HepG2 (cell line): Measurements from ENCODE around the gene YWHAQ. TPM values are rescaled to one million over a fixed set of nuclear protein-coding genes. Genes with fewer than 3 reads are reported as not detected.

Experiments used
- EP300 ChIP-seq, 3 experiments: sonication (generic) in 1 of 3; formaldehyde crosslinking in 1 of 3; IDR thresholded peaks; 2 replicates each; pipeline versions ENCODE4 v1.5.1 to v1.6.1; 2011 to 2020; ENCODE audit warnings: low read depth in 2 of 3, low read length in 2 of 3, borderline replicate concordance in 1 of 3, improper control_type of control experiment in 1 of 3, mild to moderate bottlenecking in 1 of 3, missing genetic modification reagents in 1 of 3, moderate library complexity in 1 of 3
- GABPA ChIP-seq, 2 experiments: IDR thresholded peaks; 2 replicates each; pipeline ENCODE4 v1.6.1; 2011 to 2016; ENCODE audit warnings: low read depth in 2 of 2, low read length in 1 of 2, missing biosample characterization in 1 of 2, missing genetic modification characterization in 1 of 2
- GPBP1L1 ChIP-seq: sonication (generic); formaldehyde crosslinking; IDR thresholded peaks from 2 replicates; pipeline ENCODE4 v1.5.0; 2020; ENCODE audit warnings: mild to moderate bottlenecking, missing genetic modification reagents
- IRF1 ChIP-seq: sonication (generic); formaldehyde crosslinking; IDR thresholded peaks from 2 replicates; pipeline ENCODE4 v1.4.0; 2020; ENCODE audit warnings: low read depth, mild to moderate bottlenecking, missing genetic modification reagents
- KLF6 ChIP-seq: IDR thresholded peaks from 2 replicates; pipeline ENCODE4 v1.8.0; 2016; ENCODE audit warnings: missing biosample characterization, missing genetic modification reagents
- NCOR1 ChIP-seq: fragments of 200-600 bp; sonication (generic); IDR thresholded peaks from 2 replicates; pipeline ENCODE4 v1.7.0; 2017; ENCODE audit warnings: antibody characterized with exemption, low read length, borderline replicate concordance
- RORA ChIP-seq: sonication (generic); formaldehyde crosslinking; IDR thresholded peaks from 2 replicates; pipeline ENCODE4 v1.5.0; 2020; ENCODE audit warnings: mild to moderate bottlenecking, missing genetic modification reagents, moderate library complexity
- SP5 ChIP-seq: IDR thresholded peaks from 2 replicates; pipeline ENCODE4 v1.6.1; 2016; ENCODE audit warnings: low read depth, borderline replicate concordance
- TBL1XR1 ChIP-seq: fragments of 150-350 bp; IDR thresholded peaks from 2 replicates; pipeline ENCODE4 v1.6.1; 2014; ENCODE audit warnings: borderline replicate concordance, low read length; ENCODE audit not compliant: partially characterized antibody
- TCF12 ChIP-seq, 2 experiments: fragments of 450-650 bp in 1 of 2; sonication (generic) in 1 of 2; formaldehyde crosslinking in 1 of 2; IDR thresholded peaks; 2 replicates each; pipeline versions ENCODE4 v1.6.1 to v1.8.0; 2017 to 2022; ENCODE audit warnings: antibody characterized with exemption in 1 of 2, mild to moderate bottlenecking in 1 of 2, missing genetic modification reagents in 1 of 2, moderate library complexity in 1 of 2
- THRA ChIP-seq: sonication (generic); formaldehyde crosslinking; IDR thresholded peaks from 2 replicates; pipeline ENCODE4 v1.4.0; 2020; ENCODE audit warnings: missing genetic modification reagents, borderline replicate concordance
- USF2 ChIP-seq, 2 experiments: sonication (generic) in 1 of 2; formaldehyde crosslinking in 1 of 2; IDR thresholded peaks; 2 replicates each; pipeline versions ENCODE4 v1.5.1 to v1.6.1; 2011 to 2020; ENCODE audit warnings: borderline replicate concordance in 1 of 2, low read depth in 1 of 2, low read length in 1 of 2, mild to moderate bottlenecking in 1 of 2, missing genetic modification reagents in 1 of 2, moderate library complexity in 1 of 2
- ZBTB20 ChIP-seq: sonication (generic); formaldehyde crosslinking; IDR thresholded peaks from 2 replicates; pipeline ENCODE4 v1.8.1; 2023; ENCODE audit warnings: missing genetic modification reagents, low read depth, mild to moderate bottlenecking, borderline replicate concordance
- ZNF558 ChIP-seq: sonication (generic); formaldehyde crosslinking; IDR thresholded peaks from 2 replicates; pipeline ENCODE4 v1.9.0; 2022; ENCODE audit warnings: mild to moderate bottlenecking, missing genetic modification reagents, borderline replicate concordance
- ZNF567 ChIP-seq: sonication (generic); formaldehyde crosslinking; IDR thresholded peaks from 2 replicates; pipeline ENCODE4 v1.8.1; 2023; ENCODE audit warnings: mild to moderate bottlenecking, missing genetic modification reagents, borderline replicate concordance
- polyA plus RNA-seq, 8 experiments: library from polyadenylated mRNA; depleted of rRNA in 3 of 8; stranded (reverse) in 7 of 8; unstranded in 1 of 8; fragments of >200 nt; fragmentation: Illumina TruSeq in 4 of 8; extraction: Trizol in 4 of 8; gene quantifications; 2 replicates each; pipeline versions ENCODE4 v1.2.1 to v1.2.3, GENCODE V29; 2011 to 2016; ENCODE audit warnings: low read depth in 4 of 8, missing spikeins in 1 of 8, mixed read lengths in 1 of 8; ENCODE audit not compliant: insufficient read depth in 1 of 8
- total RNA-seq, 5 experiments: library from RNA; depleted of rRNA; stranded (reverse); fragments of >200 nt; fragmentation: Illumina TruSeq; extraction: Trizol; gene quantifications; 2 replicates each; pipeline ENCODE4 v1.2.3, GENCODE V29; 2016; ENCODE audit warnings: low read depth in 1 of 5
- TF ChIP-seq, protein P1 (sequence below): sonication (generic); formaldehyde crosslinking; conservative IDR thresholded peaks from 2 replicates; pipeline ENCODE4 v1.5.0; 2020; ENCODE audit warnings: missing genetic modification reagents
- TF ChIP-seq, protein P2 (sequence below): sonication (generic); formaldehyde crosslinking; IDR thresholded peaks from 2 replicates; pipeline ENCODE4 v1.4.0; 2020; ENCODE audit warnings: low read depth, mild to moderate bottlenecking, missing genetic modification reagents
- TF ChIP-seq, protein P3 (sequence below): sonication (generic); formaldehyde crosslinking; IDR thresholded peaks from 2 replicates; pipeline ENCODE4 v1.4.0; 2020; ENCODE audit warnings: mild to moderate bottlenecking, missing genetic modification reagents

Gene YWHAQ
- total and polyA plus RNA-seq, 2 of the 13 experiments (the other 11 are each of a cell fraction or from before 2014, with no cell fraction given), result 160 to 304 TPM

GRCh38 chr2:9554921-9555296, 75.9 kb downstream of the YWHAQ start (continued):
- TF ChIP-seq USF2 (IDR thresholded peaks at IDR 0.05; ENCODE audit: low read depth, low read length) (no peak), USF2 (CRISPR knock-in tag; IDR thresholded peaks at IDR 0.05; ENCODE audit: borderline replicate concordance) (0 out of 2 replicates have a peak, but pooled peaks have one; percentile 14), ZNF567 (CRISPR knock-in tag) (no peak), TBL1XR1 (no peak), KLF6 (no peak), TCF12 (IDR thresholded peaks at IDR 0.05) (no peak), TCF12 (CRISPR knock-in tag; IDR thresholded peaks at IDR 0.05) (no peak), RORA (CRISPR knock-in tag) (no peak), ZNF558 (no peak), ZBTB20 (no peak), IRF1 (CRISPR knock-in tag) (no peak), GPBP1L1 (CRISPR knock-in tag) (no peak), THRA (CRISPR knock-in tag) (no peak), EP300 (IDR thresholded peaks at IDR 0.05; ENCODE audit: low read depth in 2 of 2, low read length in 2 of 2) (no peak), EP300 (CRISPR knock-in tag; IDR thresholded peaks at IDR 0.05; ENCODE audit: borderline replicate concordance) (peak; percentile 34; the same call in 1 of the 2 replicates), SP5 (CRISPR knock-in tag) (no peak), NCOR1 (no peak), GABPA (IDR thresholded peaks at IDR 0.05; ENCODE audit: low read depth, low read length) (no peak), GABPA (CRISPR knock-in tag; IDR thresholded peaks at IDR 0.05; ENCODE audit: low read depth) (no peak)
- TF ChIP-seq, protein P1, sequence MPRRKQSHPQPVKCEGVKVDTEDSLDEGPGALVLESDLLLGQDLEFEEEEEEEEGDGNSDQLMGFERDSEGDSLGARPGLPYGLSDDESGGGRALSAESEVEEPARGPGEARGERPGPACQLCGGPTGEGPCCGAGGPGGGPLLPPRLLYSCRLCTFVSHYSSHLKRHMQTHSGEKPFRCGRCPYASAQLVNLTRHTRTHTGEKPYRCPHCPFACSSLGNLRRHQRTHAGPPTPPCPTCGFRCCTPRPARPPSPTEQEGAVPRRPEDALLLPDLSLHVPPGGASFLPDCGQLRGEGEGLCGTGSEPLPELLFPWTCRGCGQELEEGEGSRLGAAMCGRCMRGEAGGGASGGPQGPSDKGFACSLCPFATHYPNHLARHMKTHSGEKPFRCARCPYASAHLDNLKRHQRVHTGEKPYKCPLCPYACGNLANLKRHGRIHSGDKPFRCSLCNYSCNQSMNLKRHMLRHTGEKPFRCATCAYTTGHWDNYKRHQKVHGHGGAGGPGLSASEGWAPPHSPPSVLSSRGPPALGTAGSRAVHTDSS (CRISPR knock-in tag), result no peak
- TF ChIP-seq, protein P2, sequence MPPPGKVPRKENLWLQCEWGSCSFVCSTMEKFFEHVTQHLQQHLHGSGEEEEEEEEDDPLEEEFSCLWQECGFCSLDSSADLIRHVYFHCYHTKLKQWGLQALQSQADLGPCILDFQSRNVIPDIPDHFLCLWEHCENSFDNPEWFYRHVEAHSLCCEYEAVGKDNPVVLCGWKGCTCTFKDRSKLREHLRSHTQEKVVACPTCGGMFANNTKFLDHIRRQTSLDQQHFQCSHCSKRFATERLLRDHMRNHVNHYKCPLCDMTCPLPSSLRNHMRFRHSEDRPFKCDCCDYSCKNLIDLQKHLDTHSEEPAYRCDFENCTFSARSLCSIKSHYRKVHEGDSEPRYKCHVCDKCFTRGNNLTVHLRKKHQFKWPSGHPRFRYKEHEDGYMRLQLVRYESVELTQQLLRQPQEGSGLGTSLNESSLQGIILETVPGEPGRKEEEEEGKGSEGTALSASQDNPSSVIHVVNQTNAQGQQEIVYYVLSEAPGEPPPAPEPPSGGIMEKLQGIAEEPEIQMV (CRISPR knock-in tag), result peak; percentile 18; the same call in 1 of the 2 replicates
- TF ChIP-seq, protein P3, sequence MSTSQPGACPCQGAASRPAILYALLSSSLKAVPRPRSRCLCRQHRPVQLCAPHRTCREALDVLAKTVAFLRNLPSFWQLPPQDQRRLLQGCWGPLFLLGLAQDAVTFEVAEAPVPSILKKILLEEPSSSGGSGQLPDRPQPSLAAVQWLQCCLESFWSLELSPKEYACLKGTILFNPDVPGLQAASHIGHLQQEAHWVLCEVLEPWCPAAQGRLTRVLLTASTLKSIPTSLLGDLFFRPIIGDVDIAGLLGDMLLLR (CRISPR knock-in tag), result no peak
